Measurements from ENCODE around the gene NUDT12. TPM values are rescaled to one million over a fixed set of nuclear protein-coding genes. Genes with fewer than 3 reads are reported as not detected.

Gene NUDT12
- total RNA-seq, 1 experiment from 2014 or later: 9.2 TPM

DNA sequence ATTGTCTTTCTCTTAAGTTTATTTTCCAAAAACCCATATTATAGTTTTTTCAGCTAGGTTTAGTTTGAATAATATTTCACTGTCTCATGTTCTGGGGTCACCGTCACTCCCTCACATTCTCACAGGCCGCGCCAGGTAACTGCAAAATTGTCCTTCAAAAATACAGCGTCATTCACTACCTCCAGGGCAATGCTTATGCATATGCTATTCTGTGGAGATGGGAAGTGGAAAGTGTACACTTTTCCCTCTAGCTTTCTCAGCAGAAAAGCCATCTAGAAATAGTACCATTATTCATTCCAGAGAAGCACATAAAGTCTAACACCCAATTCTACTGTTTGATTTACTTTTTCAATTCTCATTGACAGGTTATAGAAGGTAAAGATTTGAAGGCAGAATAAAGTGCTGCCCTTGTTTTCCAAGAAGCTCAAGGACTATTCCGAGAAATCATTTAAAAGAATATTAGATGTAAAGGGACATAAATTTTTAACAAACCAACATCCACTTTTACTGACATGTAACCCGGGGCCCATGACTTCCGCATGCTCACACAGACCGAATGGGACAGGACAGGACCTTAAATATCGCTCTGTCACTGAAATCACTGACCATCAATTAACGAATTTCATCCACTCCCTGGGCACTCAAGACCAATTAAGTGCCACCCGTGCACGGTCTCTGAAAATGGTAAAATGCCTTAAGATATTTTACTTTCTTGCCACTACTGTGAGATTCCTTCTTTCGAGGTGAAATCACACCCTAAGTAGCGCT is 720 bp downstream of the NUDT12 start:
- H3F3A ChIP-seq (ENCODE audit: low read length, unreplicated experiment): no peaks in the 10 kb centered on the region
- H3K27ac ChIP-seq (ENCODE audit: low read length): peak overlapping the region; percentile 76
- peak; percentile 42 for ATAC-seq
- TSS peak; percentile 83 for BruUV-seq (replicated peaks)
- peak; percentile 19 for DNase-seq
- H3K4me3 ChIP-seq (ENCODE audit: low read length): peak overlapping the region; percentile 77
- no peaks in the 10 kb centered on the region for H3K9me2 ChIP-seq (replicated peaks; ENCODE audit: low read length)
- no peaks in the 10 kb centered on the region for H3K9me3 ChIP-seq (ENCODE audit: low read length)
- ChIA-PET CTCF (no interaction called here), POLR2A (ENCODE audit: unreplicated experiment) (no interaction called here)
- intact Hi-C loops (cut with micrococcal nuclease): loop anchor here (1.0 to 5.0 kb wide), 3 partner anchors 50 to 304 kb away; partner anchors contain the start of gene MACIR
- no peak for TF ChIP-seq EZH2 (IDR thresholded peaks at IDR 0.05; ENCODE audit: low read length, unreplicated experiment)
- no peak for TF ChIP-seq CTCF (conservative IDR thresholded peaks at IDR 0.05; ENCODE audit: low read depth, low read length)
- no peak for TF ChIP-seq EZH2phosphoT487 (IDR thresholded peaks at IDR 0.05; ENCODE audit: borderline replicate concordance, low read length)
- peak overlapping the region; percentile 82 for H3K4me2 ChIP-seq (ENCODE audit: low read length)
- H4K20me1 ChIP-seq (ENCODE audit: low read length): no peaks in the 10 kb centered on the region
- peaks cover 13% of the 10 kb centered on the region for H3K79me2 ChIP-seq (ENCODE audit: low read length)
- H2AFZ ChIP-seq (ENCODE audit: low read length): peak overlapping the region; percentile 85
- H3K27me3 ChIP-seq (ENCODE audit: low read length): no peaks in the 10 kb centered on the region
- peaks cover 16% of the 10 kb centered on the region for H3K4me1 ChIP-seq (ENCODE audit: insufficient read depth, low read length)
- peak overlapping the region; percentile 87 for H3K9ac ChIP-seq (ENCODE audit: low read length)
- no peaks in the 10 kb centered on the region for H3K36me3 ChIP-seq (ENCODE audit: low read depth, low read length)

DNA sequence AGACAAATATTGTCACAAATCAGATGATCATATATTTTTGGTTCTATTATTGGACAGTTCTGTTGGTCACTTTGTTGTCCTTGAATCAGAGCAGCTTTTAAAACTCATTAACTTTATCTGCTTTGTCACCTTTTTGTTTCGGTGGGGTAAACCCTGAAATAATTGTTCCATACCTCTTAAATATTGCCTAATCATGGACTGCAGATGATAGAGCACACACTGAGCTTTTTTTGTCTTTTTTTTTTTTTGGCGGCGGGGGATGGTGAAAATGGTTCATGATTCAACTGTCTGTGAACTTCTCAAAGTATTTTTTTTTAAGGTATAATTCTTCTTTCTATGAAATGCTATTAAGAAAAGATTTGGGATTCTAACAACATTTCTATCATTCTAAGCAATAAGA is 1.8 kb downstream of the NUDT12 start:
- Histone ChIP-seq H3K4me1 (ENCODE audit: insufficient read depth, low read length) (peaks cover 16% of the 10 kb centered on the region), H3K4me2 (ENCODE audit: low read length) (peak overlapping the region; percentile 82; the same call in 1 of the 2 replicates), H3K4me3 (ENCODE audit: low read length) (no peak overlapping the region), H3K79me2 (ENCODE audit: low read length) (peaks cover 13% of the 10 kb centered on the region), H3K9me3 (ENCODE audit: low read length) (no peaks in the 10 kb centered on the region), H3K9me2 (replicated peaks; ENCODE audit: low read length) (no peaks in the 10 kb centered on the region), H3K27ac (ENCODE audit: low read length) (no peak overlapping the region), H4K20me1 (ENCODE audit: low read length) (no peaks in the 10 kb centered on the region), H3K27me3 (ENCODE audit: low read length) (no peaks in the 10 kb centered on the region), H3F3A (ENCODE audit: low read length, unreplicated experiment) (no peaks in the 10 kb centered on the region), H3K9ac (ENCODE audit: low read length) (no peak overlapping the region), H3K36me3 (ENCODE audit: low read depth, low read length) (no peaks in the 10 kb centered on the region), H2AFZ (ENCODE audit: low read length) (no peak overlapping the region)
- ATAC-seq (no peak), DNase-seq (no peak)
- intact Hi-C loops (cut with micrococcal nuclease): loop anchor here (5.0 kb wide), 2 partner anchors 49 to 84 kb away; no protein-coding TSS in a partner anchor
- TF ChIP-seq CTCF (conservative IDR thresholded peaks at IDR 0.05; ENCODE audit: low read depth, low read length) (no peak), EZH2phosphoT487 (IDR thresholded peaks at IDR 0.05; ENCODE audit: borderline replicate concordance, low read length) (no peak), EZH2 (IDR thresholded peaks at IDR 0.05; ENCODE audit: low read length, unreplicated experiment) (no peak)
- ChIA-PET CTCF (no interaction called here), POLR2A (ENCODE audit: unreplicated experiment) (interaction anchor here (0.6 kb wide), 2 partner anchors 9 to 1438 kb away, joined by 3 read pairs; no protein-coding TSS in a partner anchor)
- BruUV-seq (replicated peaks): no TSS peak

DNA sequence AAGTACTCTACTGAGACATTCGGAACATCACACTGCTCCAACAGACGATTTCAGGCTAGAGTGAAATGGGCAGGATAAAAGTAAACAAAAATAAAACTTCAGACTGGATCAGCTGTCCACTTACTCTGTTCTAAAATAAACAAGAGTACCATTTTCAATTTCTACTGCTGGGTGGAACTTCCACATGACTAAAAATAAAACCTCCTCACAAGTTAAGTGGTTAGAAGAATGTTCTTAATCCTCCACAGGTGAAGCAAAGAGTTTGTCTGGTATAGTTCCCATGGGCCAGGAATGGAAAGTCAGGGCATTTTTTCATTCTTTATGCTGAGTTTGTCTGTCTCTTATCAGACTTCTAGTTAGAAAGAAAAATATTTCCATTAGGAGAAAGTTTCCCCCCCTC is 15.7 kb downstream of the NUDT12 start:
- no peak overlapping the region for H3K4me2 ChIP-seq (ENCODE audit: low read length)
- no peaks in the 10 kb centered on the region for H3F3A ChIP-seq (ENCODE audit: low read length, unreplicated experiment)
- H3K27ac ChIP-seq (ENCODE audit: low read length): no peak overlapping the region
- H3K4me3 ChIP-seq (ENCODE audit: low read length): no peak overlapping the region
- POLR2A ChIA-PET (ENCODE audit: unreplicated experiment): no interaction called here
- ATAC-seq (no peak), DNase-seq (no peak)
- no peak overlapping the region for H2AFZ ChIP-seq (ENCODE audit: low read length)
- no peaks in the 10 kb centered on the region for H4K20me1 ChIP-seq (ENCODE audit: low read length)
- H3K27me3 ChIP-seq (ENCODE audit: low read length): no peaks in the 10 kb centered on the region
- CTCF ChIA-PET: no interaction called here
- no peaks in the 10 kb centered on the region for H3K79me2 ChIP-seq (ENCODE audit: low read length)
- no peaks in the 10 kb centered on the region for H3K9me2 ChIP-seq (replicated peaks; ENCODE audit: low read length)
- TF ChIP-seq EZH2phosphoT487 (IDR thresholded peaks at IDR 0.05; ENCODE audit: borderline replicate concordance, low read length) (no peak), CTCF (conservative IDR thresholded peaks at IDR 0.05; ENCODE audit: low read depth, low read length) (no peak), EZH2 (IDR thresholded peaks at IDR 0.05; ENCODE audit: low read length, unreplicated experiment) (no peak)
- H3K9ac ChIP-seq (ENCODE audit: low read length): no peak overlapping the region
- no peaks in the 10 kb centered on the region for H3K4me1 ChIP-seq (ENCODE audit: insufficient read depth, low read length)
- H3K36me3 ChIP-seq (ENCODE audit: low read depth, low read length): peaks cover 1% of the 10 kb centered on the region; the same call in 1 of the 2 replicates
- no peaks in the 10 kb centered on the region for H3K9me3 ChIP-seq (ENCODE audit: low read length)
- intact Hi-C loops (cut with micrococcal nuclease): no loop called here
- no TSS peak for BruUV-seq (replicated peaks)

Data from PC-3 (cell line).